Loucy (cell line): ENCODE results near the gene MAPT.

Source experiments
- H2AFZ ChIP-seq: fragments of 200-600 bp; sonication (generic); 2 replicates; pipeline ENCODE4 v1.6.0; 2016; ENCODE audit warnings: antibody characterized with exemption, mild to moderate bottlenecking, low read length, moderate library complexity
- H3F3A ChIP-seq: fragments of 200-600 bp; 2 replicates; pipeline ENCODE4 v1.6.0; 2016; ENCODE audit warnings: antibody characterized with exemption, low read depth, mild to moderate bottlenecking
- H3K27me3 ChIP-seq: fragments of 200-600 bp; sonication (generic); 2 replicates; pipeline ENCODE4 v1.6.1; 2014; ENCODE audit warnings: low read length, mild to moderate bottlenecking; ENCODE audit not compliant: insufficient read depth, poor library complexity, severe bottlenecking
- H3K36me3 ChIP-seq: fragments of 200-600 bp; sonication (generic); 2 replicates; pipeline ENCODE4 v1.6.1; 2016; ENCODE audit warnings: low read length; ENCODE audit not compliant: insufficient read depth
- H3K4me1 ChIP-seq: fragments of 200-600 bp; sonication (generic); 2 replicates; pipeline ENCODE4 v1.5.1; 2014; ENCODE audit warnings: low read length, mild to moderate bottlenecking; ENCODE audit not compliant: insufficient read depth, poor library complexity, severe bottlenecking
- H3K4me2 ChIP-seq: fragments of 200-600 bp; sonication (generic); 2 replicates; pipeline ENCODE4 v1.6.0; 2014; ENCODE audit warnings: antibody characterized with exemption, low read length, low read depth, mild to moderate bottlenecking; ENCODE audit not compliant: poor library complexity, severe bottlenecking
- H3K4me3 ChIP-seq: fragments of 200-600 bp; sonication (generic); 2 replicates; pipeline ENCODE4 v1.5.1; 2014; ENCODE audit warnings: low read length, mild to moderate bottlenecking, mixed read lengths; ENCODE audit not compliant: poor library complexity, severe bottlenecking
- H3K79me2 ChIP-seq: fragments of 200-600 bp; sonication (generic); 2 replicates; pipeline ENCODE4 v1.6.1; 2014; ENCODE audit warnings: low read length; ENCODE audit not compliant: insufficient read depth
- H3K9ac ChIP-seq: fragments of 200-600 bp; sonication (generic); 2 replicates; pipeline ENCODE4 v1.6.0; 2014; ENCODE audit warnings: mild to moderate bottlenecking, low read depth, low read length, moderate library complexity; ENCODE audit not compliant: poor library complexity, severe bottlenecking
- H3K9me2 ChIP-seq: fragments of 200-600 bp; sonication (generic); replicated peaks from 2 replicates; pipeline ENCODE4 v1.6.1; 2016; ENCODE audit warnings: low read depth, low read length, mixed read lengths
- H3K9me3 ChIP-seq: fragments of 200-600 bp; sonication (generic); 2 replicates; pipeline ENCODE4 v1.6.1; 2014; ENCODE audit warnings: mild to moderate bottlenecking, antibody characterized with exemption, low read length, low read depth; ENCODE audit not compliant: insufficient read depth
- H4K20me1 ChIP-seq: fragments of 200-600 bp; sonication (generic); 2 replicates; pipeline ENCODE4 v1.6.0; 2014; ENCODE audit warnings: antibody characterized with exemption, low read length, mild to moderate bottlenecking; ENCODE audit not compliant: insufficient read depth, poor library complexity, severe bottlenecking
- CTCF ChIP-seq: fragments of 200-600 bp; sonication (generic); conservative IDR thresholded peaks from 2 replicates; pipeline ENCODE4 v1.5.1; 2014; ENCODE audit warnings: mild to moderate bottlenecking, antibody characterized with exemption, low read length
- EZH2phosphoT487 ChIP-seq: fragments of 200-600 bp; IDR thresholded peaks from 2 replicates; pipeline ENCODE4 v1.6.1; 2018; ENCODE audit warnings: antibody characterized with exemption, mild to moderate bottlenecking, moderate library complexity, borderline replicate concordance

Gene MAPT

GRCh38 chr17:46007461-46007965 lies 113.2 kb downstream of the MAPT start:
- no peaks in the 10 kb centered on the region for H4K20me1 ChIP-seq
- H2AFZ ChIP-seq = no peak overlapping the region
- H3F3A ChIP-seq = no peaks in the 10 kb centered on the region
- no peaks in the 10 kb centered on the region for H3K79me2 ChIP-seq
- no peak overlapping the region for H3K4me2 ChIP-seq
- no peaks in the 10 kb centered on the region for H3K36me3 ChIP-seq
- no peaks in the 10 kb centered on the region for H3K9me2 ChIP-seq
- TF ChIP-seq CTCF = no peak
- no peak for TF ChIP-seq EZH2phosphoT487
- H3K9ac ChIP-seq = no peak overlapping the region
- no peaks in the 10 kb centered on the region for H3K27me3 ChIP-seq
- H3K4me3 ChIP-seq = no peak overlapping the region
- no peaks in the 10 kb centered on the region for H3K4me1 ChIP-seq
- H3K9me3 ChIP-seq = no peaks in the 10 kb centered on the region

- no peak overlapping the region for H3K9ac ChIP-seq
- H3K9me3 ChIP-seq = no peaks in the 10 kb centered on the region
- no peak overlapping the region for H2AFZ ChIP-seq
- H3K36me3 ChIP-seq = no peaks in the 10 kb centered on the region
- no peaks in the 10 kb centered on the region for H3K79me2 ChIP-seq
- H3K9me2 ChIP-seq = no peaks in the 10 kb centered on the region
- no peaks in the 10 kb centered on the region for H3K27me3 ChIP-seq
- H3K4me2 ChIP-seq = no peak overlapping the region
- H3F3A ChIP-seq = no peaks in the 10 kb centered on the region
- H3K4me1 ChIP-seq = no peaks in the 10 kb centered on the region
- H3K4me3 ChIP-seq = no peak overlapping the region
- H4K20me1 ChIP-seq = no peaks in the 10 kb centered on the region
- TF ChIP-seq CTCF = no peak
- TF ChIP-seq EZH2phosphoT487 = no peak
Measured at GRCh38 chr17:46008591-46008990, 114.2 kb downstream of the MAPT start.

GRCh38 chr17:46009681-46010596 lies 115.6 kb downstream of the MAPT start:
- Histone ChIP-seq H3K27me3 (no peaks in the 10 kb centered on the region), H3K9me2 (no peaks in the 10 kb centered on the region), H4K20me1 (no peaks in the 10 kb centered on the region), H3K4me3 (no peak overlapping the region), H3K36me3 (no peaks in the 10 kb centered on the region), H3K9me3 (no peaks in the 10 kb centered on the region), H3K79me2 (no peaks in the 10 kb centered on the region), H3K9ac (no peak overlapping the region), H3K4me1 (no peaks in the 10 kb centered on the region), H3F3A (no peaks in the 10 kb centered on the region), H2AFZ (no peak overlapping the region), H3K4me2 (no peak overlapping the region)
- no peak for TF ChIP-seq CTCF
- TF ChIP-seq EZH2phosphoT487 = no peak
